Kidney epithelial cell (primary cell): ENCODE data around the gene GLCCI1. TPM values are rescaled to one million over a fixed set of nuclear protein-coding genes. Genes with fewer than 3 reads are reported as not detected.

ENCODE experiments used
- DNase-seq: peaks from one replicate; pipeline ENCODE4 v3.0.0-alpha.2; 2010; ENCODE audit warnings: low read depth
- H3K27me3 ChIP-seq: 2 replicates; pipeline ENCODE4 v1.6.0; 2011; ENCODE audit warnings: low read length; ENCODE audit not compliant: control insufficient read depth, insufficient read depth
- H3K36me3 ChIP-seq: 2 replicates; pipeline ENCODE4 v1.5.1; 2011; ENCODE audit warnings: low read length; ENCODE audit not compliant: control insufficient read depth, insufficient read depth
- H3K4me3 ChIP-seq: 2 replicates; pipeline ENCODE4 v1.5.1; 2011; ENCODE audit warnings: low read depth, mild to moderate bottlenecking, control low read depth, low read length
- total RNA-seq: library from RNA; depleted of rRNA; stranded (reverse); fragments of >200 nt; gene quantifications from 2 replicates; pipeline ENCODE4 v1.2.3, GENCODE V29; 2015
- TF ChIP-seq, protein P1 (sequence below): IDR thresholded peaks from 2 replicates; pipeline ENCODE4 v1.5.1; 2011; ENCODE audit warnings: mild to moderate bottlenecking, moderate library complexity, low read length, control low read depth, inconsistent platforms; ENCODE audit not compliant: insufficient read depth, poor library complexity, severe bottlenecking

GLCCI1 gene
- total RNA-seq = 1.6 and 2.0 TPM in 2 replicates

DNA sequence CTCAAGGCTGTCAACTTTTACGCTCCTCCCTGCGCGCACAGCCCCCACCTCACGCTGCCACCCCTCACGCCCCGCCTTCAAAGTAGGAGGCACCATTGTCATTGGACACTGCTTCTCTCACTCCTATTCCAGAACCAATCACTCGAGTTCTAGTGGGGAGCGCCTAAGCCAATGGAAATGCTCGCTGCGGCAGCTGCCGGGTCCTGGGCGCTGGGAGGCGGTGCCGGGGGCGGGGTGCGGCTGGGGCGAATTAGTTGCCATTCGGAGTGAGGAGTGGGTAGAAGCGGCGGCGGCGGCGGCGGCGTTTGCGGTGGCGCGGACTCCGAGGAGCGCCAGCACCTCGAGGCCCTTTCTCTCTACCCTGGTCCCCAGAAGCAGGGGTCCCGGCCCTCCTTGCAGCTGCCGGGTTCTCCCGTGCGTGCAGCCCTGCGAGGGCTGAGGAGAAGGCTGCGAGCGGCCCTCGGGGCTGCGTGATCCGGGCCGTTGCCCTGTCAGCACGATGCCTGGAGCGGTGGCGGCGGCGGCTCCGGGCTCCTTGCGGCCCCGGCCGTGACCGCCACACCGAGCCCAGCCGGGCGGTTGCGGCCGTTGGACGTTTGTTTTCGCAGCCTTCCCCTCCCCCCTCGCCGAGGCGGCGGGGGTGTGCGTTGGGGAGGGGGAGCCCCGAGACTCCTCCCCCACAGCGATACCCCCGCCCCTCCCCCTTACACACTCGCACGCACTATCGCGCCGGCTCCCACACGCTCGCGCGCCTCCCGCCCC, at the start of gene GLCCI1:
GLCCI1 (plus strand) TSS at position 253 of the 762 bp plus-strand sequence. CDS start 555 bp downstream, outside the sequence.
- Histone ChIP-seq H3K4me3 (peak within 1 kb of the TSS; percentile 71), H3K27me3 (no peaks in the 10 kb centered on the region), H3K36me3 (no peaks in the 10 kb centered on the region)
- DNase-seq = peak; percentile 72
- TF ChIP-seq, protein P1, sequence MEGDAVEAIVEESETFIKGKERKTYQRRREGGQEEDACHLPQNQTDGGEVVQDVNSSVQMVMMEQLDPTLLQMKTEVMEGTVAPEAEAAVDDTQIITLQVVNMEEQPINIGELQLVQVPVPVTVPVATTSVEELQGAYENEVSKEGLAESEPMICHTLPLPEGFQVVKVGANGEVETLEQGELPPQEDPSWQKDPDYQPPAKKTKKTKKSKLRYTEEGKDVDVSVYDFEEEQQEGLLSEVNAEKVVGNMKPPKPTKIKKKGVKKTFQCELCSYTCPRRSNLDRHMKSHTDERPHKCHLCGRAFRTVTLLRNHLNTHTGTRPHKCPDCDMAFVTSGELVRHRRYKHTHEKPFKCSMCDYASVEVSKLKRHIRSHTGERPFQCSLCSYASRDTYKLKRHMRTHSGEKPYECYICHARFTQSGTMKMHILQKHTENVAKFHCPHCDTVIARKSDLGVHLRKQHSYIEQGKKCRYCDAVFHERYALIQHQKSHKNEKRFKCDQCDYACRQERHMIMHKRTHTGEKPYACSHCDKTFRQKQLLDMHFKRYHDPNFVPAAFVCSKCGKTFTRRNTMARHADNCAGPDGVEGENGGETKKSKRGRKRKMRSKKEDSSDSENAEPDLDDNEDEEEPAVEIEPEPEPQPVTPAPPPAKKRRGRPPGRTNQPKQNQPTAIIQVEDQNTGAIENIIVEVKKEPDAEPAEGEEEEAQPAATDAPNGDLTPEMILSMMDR = no peak

DNA sequence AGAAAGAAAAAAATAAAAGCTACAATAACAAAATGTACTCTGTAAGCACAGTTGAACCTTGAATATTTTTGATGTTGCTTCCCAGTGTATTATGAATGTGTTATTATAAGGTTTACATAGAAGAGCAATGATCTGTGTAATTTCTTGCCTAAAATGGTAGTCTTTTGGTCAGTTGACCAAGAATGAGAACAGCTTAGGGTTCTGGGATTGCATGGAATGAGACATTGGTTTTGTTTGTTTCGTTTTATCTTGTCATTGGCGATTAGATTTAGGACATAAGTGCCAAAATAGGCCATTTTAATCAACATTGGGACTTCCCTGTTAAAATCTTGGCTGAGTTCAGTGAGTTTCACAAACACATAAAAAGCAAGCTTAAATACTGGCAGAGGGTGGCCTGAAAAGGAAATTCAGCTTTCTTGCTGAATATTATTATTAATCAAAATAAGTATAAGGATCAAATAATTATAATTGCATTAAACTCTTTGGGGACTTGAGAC, 49.1 kb upstream of the GLCCI1 start:
- no peak overlapping the region for H3K4me3 ChIP-seq
- TF ChIP-seq, protein P1 = no peak
- no peak for DNase-seq
- H3K27me3 ChIP-seq = no peaks in the 10 kb centered on the region
- no peaks in the 10 kb centered on the region for H3K36me3 ChIP-seq

DNA sequence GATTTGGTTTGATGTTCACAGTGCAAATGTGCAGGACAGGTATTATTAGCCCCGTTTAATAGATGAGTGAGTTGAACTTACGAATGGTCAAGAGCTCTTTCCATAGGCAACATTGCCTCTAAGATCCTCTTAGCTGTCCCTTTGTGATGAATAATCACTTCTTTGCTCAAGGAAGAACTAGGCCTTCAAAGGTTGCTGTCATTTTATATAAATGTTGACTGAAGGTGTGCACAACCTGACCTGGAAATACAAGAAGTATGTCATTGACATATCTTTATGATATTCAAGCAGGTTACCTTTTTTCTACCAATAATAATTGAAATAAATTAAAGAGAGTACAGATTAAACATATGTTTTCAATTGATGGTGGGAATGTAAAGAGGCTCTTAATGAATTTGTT, 48.5 kb upstream of the GLCCI1 start:
- DNase-seq = no peak
- Histone ChIP-seq H3K36me3 (no peaks in the 10 kb centered on the region), H3K4me3 (no peak overlapping the region), H3K27me3 (no peaks in the 10 kb centered on the region)
- TF ChIP-seq, protein P1 = no peak

DNA sequence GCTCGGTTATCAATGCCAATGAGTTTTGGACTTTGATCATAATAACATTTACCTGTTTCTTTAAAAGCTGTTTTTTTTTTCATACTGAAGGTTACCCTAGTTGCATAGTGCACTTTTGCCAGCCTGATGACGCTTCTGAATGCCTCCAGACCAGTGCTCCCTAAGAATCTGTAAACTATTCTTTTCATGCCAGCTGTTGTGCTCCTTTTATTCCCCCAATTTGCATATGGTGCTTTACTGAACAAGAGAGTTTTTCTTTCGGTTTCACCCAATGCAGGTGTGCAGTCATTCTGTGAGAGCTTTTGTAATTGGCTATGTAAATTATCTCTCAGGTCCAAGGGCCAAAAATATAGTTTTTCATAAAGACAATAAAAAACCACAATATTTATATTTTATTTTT, 48.1 kb upstream of the GLCCI1 start:
- no peak for DNase-seq
- TF ChIP-seq, protein P1 = no peak
- Histone ChIP-seq H3K27me3 (no peaks in the 10 kb centered on the region), H3K36me3 (no peaks in the 10 kb centered on the region), H3K4me3 (no peak overlapping the region)

DNA sequence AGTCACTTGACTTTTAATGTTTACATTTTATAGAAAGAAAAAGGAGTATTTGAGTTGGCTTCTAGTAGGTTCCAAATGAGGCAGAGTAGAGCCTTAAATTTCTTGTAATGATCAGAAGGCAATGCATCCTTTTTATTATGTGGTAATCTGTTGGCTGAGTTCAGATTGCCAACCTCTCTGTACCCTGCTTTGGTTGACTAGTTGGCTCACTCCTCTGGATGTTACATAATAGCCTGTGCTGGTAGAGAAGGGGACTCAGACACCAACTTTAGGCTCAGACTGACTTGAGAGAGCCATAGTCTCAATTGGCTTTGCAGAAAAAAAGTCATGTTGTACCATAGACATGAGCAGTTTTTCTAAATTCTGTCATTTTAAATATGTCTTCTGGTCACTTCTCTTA, 46.8 kb upstream of the GLCCI1 start:
- H3K36me3 ChIP-seq = no peaks in the 10 kb centered on the region
- H3K27me3 ChIP-seq = no peaks in the 10 kb centered on the region
- H3K4me3 ChIP-seq = no peak overlapping the region
- TF ChIP-seq, protein P1 = no peak
- DNase-seq = no peak

DNA sequence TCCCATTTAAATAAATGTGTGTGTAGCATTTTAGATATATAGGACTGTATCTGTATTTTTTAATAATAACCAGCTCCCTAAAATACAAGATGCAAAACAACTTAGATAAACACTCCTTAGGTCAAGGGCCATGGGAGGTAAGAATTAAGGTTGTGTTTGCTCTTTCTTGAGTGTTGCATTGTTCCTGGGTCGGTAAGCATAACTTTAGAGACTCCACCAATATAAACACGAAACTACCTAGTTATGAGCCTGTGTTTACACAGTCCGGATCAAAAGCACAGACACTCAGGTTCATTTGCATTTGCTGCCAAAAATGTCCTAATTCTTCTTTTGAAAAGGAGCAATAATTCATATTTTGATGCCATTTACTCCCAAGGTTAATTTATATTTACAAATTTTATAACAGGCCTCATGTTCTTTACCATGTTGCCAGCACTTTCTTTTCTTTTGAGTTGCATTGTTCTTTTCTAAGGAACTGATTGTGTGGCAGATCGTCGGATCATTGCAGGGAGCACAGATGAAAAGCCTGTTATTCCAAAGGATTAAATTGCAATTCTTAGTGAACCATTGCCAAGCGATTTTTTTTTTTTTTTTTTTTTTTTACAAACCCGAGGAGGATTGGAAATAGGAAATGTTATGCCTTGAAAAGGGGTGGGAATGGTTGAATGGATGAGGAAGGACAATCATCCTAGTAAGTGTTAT, 45.8 kb upstream of the GLCCI1 start:
- TF ChIP-seq, protein P1 = no peak
- H3K36me3 ChIP-seq = no peaks in the 10 kb centered on the region
- no peak overlapping the region for H3K4me3 ChIP-seq
- no peak for DNase-seq
- H3K27me3 ChIP-seq = no peaks in the 10 kb centered on the region
